Fibroblast of pulmonary artery (primary cell): ENCODE measurements around the gene TLR1.
"Not testable (repeated sequence)": the region's sequence is repeated elsewhere in the genome, so short reads cannot be mapped to it uniquely, and the experiment has no call there.

Experiments used
- DNase-seq: peaks from one replicate; pipeline ENCODE4 v3.0.0-alpha.2; 2010; ENCODE audit warnings: low read depth
- H3K4me3 ChIP-seq: replicated peaks from 2 replicates; pipeline ENCODE4 v1.5.1; 2011; ENCODE audit warnings: low read depth, mild to moderate bottlenecking, control low read depth, low read length, moderate library complexity
- TF ChIP-seq, protein P1 (sequence below): IDR thresholded peaks from 2 replicates; pipeline ENCODE4 v1.5.1; 2011; ENCODE audit warnings: mild to moderate bottlenecking, control low read depth, low read length, inconsistent platforms; ENCODE audit errors: missing control alignments

Gene TLR1

GRCh38 chr4:38783109-38783460, 21.5 kb downstream of the TLR1 start:
- no peak for DNase-seq
- TF ChIP-seq, protein P1, sequence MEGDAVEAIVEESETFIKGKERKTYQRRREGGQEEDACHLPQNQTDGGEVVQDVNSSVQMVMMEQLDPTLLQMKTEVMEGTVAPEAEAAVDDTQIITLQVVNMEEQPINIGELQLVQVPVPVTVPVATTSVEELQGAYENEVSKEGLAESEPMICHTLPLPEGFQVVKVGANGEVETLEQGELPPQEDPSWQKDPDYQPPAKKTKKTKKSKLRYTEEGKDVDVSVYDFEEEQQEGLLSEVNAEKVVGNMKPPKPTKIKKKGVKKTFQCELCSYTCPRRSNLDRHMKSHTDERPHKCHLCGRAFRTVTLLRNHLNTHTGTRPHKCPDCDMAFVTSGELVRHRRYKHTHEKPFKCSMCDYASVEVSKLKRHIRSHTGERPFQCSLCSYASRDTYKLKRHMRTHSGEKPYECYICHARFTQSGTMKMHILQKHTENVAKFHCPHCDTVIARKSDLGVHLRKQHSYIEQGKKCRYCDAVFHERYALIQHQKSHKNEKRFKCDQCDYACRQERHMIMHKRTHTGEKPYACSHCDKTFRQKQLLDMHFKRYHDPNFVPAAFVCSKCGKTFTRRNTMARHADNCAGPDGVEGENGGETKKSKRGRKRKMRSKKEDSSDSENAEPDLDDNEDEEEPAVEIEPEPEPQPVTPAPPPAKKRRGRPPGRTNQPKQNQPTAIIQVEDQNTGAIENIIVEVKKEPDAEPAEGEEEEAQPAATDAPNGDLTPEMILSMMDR = no peak
- H3K4me3 ChIP-seq = no peak overlapping the region

GRCh38 chr4:38782452-38783108, 22.0 kb downstream of the TLR1 start, which contains the start of gene TLR10:
TLR10 (minus strand) TSS chr4:38782990; CDS start chr4:38775590, 7,400 bp downstream.
- peak; percentile 64 for DNase-seq
- TF ChIP-seq, protein P1 = peak; percentile 71
- no peak within 1 kb of the TSS for H3K4me3 ChIP-seq

GRCh38 chr4:38781854-38782261, 22.7 kb downstream of the TLR1 start:
- TF ChIP-seq, protein P1 = no peak
- no peak for DNase-seq
- no peak overlapping the region for H3K4me3 ChIP-seq

GRCh38 chr4:38780833-38781484, 23.6 kb downstream of the TLR1 start:
- TF ChIP-seq, protein P1 = no peak
- no peak overlapping the region for H3K4me3 ChIP-seq
- no peak for DNase-seq

GRCh38 chr4:38779790-38780189, 24.8 kb downstream of the TLR1 start:
- H3K4me3 ChIP-seq = no peak overlapping the region
- no peak for DNase-seq
- TF ChIP-seq, protein P1 = no peak

GRCh38 chr4:38777925-38778324, 26.7 kb downstream of the TLR1 start:
- not testable (repeated sequence) for DNase-seq, H3K4me3 ChIP-seq

GRCh38 chr4:38775326-38775725, 29.3 kb downstream of the TLR1 start:
- DNase-seq = no peak
- TF ChIP-seq, protein P1 = no peak
- no peak overlapping the region for H3K4me3 ChIP-seq
